NCI-H748 treated with DMSO at 0.1 percent for 48 hours (cell line): ENCODE results near the gene DBN1.

ENCODE experiments used
- DNase-seq: peaks from one replicate; lab custom pipeline; 2025; lab: John Stamatoyannopoulos, UW

The DBN1 gene

DNA sequence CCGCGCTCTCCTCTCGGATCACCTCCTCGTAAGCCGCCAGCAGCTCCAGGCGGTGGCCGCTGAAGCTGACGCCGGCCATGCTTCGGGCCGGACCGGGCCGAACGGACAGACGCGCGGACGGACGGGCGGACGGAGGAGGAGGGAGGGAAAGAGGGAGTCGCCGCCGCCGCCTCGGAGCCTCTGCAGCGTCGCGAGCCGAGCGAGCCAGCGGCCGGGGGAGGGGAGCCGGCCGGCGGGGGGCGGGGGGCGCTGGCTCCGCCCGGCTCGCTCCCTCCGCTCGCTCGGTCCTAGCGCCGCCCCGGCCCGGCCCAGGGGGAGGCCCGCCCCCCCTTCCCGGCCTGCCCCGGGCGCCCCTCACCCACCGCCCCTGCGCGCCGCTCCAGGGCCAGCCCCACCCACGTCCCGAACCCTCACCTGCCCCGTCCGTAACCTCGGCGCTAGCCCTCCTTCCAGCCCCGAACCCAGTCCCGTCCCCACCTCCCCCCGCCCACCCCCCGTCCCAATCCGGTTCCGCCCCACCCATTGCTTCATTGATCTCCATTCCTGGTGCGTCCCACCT is at the start of gene DBN1:
TSS of gene DBN1 (minus strand) at position 192 of the 559 bp plus-strand sequence. CDS start at position 79, 113 bp downstream.
- DNase-seq = peak; percentile 23

DNA sequence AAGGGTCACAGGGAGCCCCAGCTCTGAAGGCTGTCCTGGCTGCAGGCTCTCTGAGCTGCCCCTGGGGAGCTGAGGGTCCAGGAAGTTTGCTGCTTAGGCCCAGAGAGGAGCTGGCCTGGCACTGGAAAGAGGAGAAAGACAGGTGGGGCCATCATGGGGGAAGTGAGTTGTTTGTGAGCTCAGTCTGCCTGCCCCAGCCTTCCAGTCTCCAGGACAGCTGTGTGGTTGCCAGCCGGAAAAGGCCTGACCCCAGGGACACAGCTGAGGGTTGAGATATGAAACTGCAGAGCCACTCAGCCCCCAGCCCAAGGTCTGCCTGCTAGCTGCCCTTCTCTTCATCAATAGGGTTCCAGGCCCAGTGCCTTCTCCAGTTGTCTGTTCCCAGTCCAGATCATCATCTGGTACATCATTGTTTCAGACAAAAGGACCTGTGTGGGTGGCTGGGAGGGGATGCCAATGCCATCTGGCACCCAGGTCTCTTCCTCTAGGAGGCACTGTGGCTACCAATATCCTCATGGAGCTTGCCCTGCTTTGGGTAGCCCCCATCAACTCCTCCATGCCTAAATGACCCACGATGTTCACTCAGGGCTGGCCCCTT is 47.6 kb upstream of the DBN1 start:
- no peak for DNase-seq

DNA sequence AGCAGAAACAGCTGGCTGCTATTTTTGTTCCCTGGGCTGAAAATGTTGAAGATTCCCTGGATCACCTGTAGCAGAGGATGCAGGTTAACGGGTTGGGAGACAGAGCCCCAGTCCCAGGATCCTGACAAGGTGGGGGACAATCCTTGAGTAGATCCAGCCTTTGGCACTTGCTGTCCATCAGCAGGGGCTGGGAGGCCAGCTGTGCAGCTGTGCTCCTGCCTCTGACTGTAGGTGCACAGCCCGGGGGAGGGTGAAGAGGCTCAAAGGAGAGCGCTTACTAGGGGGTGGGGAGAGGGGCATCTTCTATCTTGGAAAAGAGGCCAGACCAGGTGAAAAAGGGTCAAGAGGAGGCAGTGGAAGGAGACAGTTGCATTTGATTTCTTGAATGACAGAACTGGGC is 46.8 kb upstream of the DBN1 start:
- DNase-seq = no peak

DNA sequence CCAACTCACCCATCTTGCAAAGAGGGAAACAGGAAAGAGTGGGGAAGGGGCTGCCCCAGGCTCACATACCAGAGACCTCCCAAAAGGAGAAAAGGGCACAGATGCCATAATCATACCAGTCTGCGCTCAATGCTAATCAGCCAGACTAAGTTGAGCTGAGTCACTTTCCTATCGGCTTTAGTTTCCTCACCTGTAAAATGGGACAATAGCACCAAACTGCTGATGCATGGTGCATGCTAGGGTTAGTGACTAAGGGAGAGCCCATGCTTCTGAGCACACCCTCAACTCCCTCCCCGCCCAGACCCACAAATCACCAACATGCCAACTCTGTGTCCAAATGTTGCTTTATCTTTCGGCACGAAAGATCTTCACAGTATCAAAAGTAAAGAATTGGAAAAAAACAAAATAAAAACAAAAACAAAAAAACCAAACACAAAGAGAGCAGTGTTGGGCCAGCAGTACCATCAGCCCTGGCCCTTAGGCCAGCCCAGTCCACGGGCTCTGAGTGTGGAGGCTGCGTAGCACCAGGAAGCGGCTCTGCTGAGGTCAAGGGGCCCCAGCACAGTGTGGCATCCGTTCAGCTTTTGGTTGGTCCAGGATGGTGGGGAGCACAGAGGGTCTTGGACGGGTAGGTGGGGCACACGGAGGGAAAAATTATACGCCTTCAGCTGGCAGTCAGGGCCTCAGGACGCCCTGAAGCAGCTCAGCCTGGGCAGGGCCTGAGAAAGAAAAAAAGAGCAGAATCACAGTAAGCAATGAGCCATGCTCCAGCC is 46.2 kb upstream of the DBN1 start:
- no peak for DNase-seq

DNA sequence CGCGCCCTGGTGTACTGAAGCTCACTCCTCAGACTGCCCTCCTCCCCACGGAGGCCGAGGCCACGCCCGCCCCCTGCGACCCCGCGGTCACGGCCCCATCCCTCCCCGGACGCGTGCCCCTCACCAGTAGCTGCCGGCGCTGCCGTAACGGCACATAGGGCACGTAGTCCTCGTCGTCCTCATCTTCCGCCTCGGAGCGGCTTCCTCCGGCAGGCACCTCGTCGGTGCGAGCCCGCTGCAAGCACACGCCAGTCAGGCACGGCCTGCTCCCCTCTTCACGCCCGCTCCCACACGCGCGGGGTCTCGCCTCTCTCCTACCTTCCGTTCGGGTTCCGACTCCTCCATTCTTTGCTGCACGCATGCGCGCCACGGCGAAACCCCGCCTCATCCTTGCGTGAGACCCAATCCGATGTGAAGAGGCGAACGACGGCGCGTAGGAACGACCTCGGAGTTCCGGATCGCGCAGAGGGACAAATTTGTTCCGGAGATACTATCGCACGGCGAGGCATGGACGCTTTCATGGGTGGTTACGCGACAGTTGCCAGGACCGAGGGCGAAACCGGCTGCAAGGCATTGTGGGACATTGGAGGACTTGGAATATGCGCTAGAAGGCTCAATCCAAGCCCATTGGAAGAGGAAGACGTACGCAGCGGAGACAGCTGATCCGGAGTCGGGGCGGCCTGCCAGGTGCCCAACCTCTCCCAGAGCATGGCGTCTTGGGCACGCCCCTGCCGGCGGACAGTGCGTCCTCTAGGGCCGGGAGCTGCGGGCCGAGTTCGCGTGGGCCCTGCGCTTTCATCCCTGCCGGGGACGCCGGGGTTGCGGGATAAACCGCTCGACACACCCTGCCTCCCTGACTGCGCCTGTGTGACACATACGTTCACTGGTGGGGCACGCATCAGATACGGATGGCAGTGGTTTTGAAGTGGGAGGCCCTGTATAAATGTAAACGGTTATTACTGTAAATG is 43.5 kb upstream of the DBN1 start, which contains the start of gene DDX41:
TSS of gene DDX41 (minus strand) at position 361 of the 968 bp plus-strand sequence. CDS start at position 345, 16 bp downstream.
- peak; percentile 97 for DNase-seq

DNA sequence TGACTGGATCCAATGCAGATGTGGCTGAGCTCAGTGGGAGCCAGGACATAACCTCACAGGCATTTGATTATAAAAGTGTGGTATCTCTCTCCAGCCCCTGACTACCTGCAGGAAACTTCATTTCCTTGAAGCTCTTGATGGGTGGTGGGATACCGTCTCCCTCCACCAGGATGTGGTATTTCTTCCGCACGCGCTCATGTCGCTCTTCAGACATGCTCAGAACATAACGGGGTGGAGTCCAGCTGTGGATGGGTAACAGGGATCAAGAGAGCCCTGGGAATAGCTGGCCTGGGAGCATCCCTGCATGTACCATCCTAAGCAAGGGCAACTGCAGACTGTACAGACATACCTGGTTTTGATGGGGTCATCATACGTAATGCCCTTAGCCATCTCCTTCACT is 42.1 kb upstream of the DBN1 start:
- DNase-seq = no peak

DNA sequence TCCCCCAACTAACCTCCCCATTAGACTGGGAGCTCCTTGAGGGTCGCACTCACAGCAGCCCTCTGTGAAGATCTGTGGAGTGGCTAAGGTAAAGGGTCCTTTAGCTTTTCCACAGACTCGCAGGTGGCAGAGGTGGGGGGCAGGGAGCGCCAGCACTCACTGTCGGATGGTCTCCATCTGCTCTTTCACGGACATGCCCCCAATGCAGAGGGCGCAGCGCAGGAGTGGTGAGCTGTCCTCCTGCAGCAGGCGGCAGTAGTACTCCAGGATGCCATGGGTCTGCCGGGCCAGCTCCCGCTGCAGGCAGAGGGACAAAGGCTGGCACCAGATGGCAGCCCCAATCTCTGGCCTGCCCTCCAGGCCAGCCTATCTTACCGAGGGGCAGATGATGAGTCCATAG is 41.1 kb upstream of the DBN1 start:
- DNase-seq = no peak

DNA sequence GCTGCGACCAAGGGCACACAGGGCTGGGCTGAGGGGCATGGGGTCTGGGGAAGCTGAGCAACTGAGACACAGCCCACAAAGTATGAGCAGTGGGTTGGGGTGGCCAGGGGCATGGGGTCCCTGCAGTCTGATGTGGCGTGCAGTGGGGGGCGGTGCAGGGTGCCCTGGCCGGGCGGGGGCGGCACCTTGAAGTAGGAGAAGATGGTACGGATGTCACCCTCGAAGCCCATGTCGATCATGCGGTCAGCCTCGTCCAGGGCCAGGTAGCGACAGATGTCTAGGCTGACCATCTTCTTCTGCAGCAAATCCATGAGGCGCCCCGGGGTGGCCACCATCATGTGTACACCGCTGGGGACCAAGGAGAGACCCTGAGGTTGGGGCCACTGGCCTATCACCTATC is 40.1 kb upstream of the DBN1 start:
- no peak for DNase-seq

DNA sequence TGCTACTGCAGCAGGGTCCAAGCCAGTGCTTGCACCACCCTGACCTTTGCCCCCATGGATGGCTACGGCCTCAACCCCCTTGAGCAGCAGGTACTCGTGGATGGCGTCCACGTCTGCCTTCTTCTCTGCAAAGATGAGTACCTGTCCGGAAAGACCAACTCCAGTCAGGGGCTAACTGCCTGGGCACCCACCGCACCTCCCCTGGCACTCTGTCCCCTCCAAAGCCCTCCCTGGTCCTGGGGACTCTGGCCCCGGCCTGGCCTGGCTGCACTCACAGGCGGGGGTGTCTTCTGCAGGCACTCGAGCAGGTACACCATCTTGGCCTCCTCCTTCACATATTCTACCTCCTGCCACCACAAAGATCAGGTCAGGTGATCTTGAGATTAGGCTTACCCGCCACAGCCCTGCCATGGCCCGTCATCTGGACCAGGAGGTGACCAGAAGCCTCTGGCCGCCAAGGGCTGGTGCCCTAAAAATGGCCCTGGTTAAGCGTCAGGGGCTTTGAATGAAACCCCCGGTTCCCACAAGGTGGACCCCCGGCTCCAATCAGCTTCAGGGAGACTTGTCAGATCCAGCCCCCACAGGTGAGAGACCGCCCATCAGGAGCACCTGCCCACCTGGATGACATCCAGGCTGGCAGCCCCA is 39.4 kb upstream of the DBN1 start:
- DNase-seq = no peak

DNA sequence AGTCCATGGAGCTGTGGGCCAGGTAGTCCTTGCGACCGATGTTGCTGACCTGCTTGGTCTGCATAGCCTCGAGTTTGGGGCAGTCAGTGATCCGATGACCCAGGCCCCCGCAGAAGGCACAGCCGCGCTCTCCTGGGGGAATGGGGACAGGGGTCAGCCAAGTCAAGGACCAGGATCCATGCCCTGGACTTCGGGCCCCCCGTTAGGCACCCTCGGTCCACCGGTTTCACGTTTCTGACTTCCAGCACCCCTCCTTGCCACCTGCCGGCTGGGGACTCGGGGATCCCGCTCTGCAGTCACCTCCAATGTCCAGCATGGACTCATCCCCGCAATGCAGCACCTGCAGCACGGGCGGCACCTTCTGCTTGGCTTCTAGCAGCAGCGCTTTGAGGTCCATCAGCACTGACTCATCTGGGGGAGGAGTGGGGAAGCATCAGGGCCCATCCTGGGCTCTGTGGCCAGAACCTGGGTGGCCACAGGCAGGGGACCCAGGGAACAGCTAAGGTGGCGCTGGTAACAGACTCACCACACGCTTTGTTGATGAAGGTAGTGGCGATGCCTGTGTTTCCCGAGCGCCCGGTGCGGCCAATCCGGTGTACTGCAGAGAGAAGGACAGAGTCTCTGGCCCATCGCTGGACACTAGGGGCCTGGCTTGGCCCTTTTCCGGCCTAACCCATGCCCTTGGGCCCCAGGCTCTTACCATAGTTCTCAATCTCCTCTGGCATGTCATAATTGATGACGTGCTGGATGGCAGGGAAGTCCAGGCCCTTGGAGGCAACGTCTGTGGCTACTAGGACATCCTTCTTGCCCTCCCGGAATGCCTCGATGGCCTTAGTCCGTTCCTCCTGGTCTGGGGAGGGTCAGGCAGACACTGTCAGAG is 38.6 kb upstream of the DBN1 start:
- DNase-seq = no peak

DNA sequence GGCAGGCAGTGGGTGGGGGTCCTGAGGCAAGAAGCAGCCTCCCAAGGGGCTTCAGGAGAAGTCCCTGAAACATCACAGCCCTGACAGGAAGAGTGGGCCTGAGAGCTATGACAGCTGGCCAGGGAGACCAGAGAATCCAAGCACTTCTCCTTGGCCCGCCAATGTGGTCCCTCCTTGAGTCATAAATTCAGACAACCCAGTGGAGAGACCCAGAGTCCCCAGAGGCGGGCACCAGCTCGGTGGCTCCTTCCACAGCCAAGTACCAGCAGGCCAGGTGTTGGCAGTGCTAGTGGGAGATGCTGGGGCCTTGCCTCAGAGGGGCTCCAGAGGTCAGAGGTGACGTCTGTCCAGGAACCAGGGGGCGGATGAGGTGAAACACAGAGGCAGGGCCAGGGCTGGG is 37.7 kb upstream of the DBN1 start:
- no peak for DNase-seq

DNA sequence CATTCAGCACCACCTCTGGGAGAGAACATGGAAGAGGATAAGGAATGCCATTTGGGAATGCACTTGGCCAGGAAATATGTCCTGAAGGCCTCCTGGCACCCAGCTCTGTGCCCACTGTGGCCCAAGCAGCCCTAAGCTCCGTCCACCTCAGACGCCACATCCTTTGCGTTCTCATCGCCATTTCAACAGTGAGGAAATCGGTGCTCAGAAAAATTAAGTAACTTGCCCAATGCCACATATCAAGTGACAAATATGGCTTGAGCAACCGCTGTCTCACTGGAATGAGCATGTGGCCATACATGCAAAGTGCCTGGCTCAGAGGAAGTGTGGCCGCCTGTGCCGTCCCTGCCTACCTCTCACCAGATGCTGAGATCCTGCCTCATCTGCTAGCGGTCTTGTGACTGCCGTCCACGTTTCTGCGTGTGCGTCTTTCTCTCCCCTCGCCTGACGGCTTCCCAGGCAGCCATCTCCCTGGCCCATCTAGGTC is 37.2 kb upstream of the DBN1 start:
- DNase-seq = no peak

DNA sequence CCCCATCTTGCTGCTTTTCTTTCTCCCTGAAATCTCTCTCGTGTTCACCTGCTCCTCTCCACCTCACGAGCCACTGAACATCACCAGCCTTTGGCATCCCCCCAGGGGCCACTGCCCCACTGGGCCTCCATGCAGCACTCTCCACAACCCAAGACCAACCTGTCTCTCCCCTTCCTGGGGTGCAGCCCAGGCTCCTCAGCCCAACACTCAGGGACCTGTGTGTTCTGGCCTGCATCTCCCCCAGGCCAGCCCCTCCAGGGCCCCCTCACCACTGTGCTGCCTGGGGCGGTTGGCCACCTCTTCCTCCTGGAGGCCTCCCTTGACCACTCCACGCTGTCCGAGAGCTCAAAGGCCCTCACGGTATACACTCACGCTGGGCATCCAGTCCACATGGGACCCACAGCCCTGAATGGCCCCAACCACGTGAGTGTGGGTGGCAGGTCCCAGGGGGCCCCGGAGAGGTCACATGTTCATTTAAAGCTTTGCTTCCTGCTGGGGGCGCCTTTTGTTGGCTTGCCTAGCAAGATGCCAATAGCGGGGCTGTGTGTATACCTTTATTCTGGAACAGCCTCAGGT is 36.6 kb upstream of the DBN1 start:
- DNase-seq = no peak

DNA sequence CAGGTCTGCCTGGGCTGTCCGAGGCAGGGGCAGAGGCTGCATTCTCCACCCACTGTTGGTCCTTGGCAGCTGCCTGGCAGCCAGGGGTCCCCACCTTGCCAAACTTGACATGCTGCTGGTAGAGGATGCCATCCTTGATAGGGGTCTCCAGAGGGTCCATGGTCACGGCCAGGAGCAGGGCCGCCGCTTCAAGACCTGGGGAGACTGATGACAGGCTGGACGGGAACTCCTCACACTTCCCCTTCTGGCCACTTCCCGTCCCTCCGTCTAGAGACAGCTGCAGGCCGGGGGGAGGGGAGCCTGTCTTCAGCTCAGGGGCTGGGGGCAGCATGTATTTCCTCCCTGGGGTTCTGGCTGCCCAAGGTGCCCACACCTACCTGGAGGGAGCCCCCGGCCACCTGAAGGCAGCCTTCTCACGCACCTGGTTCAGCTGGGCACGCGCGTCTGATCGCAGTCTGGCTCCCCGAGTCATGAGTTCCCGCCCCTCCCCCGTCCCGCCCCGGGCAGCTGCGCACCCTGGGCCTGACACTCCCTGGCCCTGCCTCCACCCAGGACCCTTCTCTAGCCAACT is 36.0 kb upstream of the DBN1 start, which contains the start of gene DOK3:
TSS of gene DOK3 (minus strand) at position 446 of the 571 bp plus-strand sequence. CDS start at position 160, 286 bp downstream.
- no peak for DNase-seq

DNA sequence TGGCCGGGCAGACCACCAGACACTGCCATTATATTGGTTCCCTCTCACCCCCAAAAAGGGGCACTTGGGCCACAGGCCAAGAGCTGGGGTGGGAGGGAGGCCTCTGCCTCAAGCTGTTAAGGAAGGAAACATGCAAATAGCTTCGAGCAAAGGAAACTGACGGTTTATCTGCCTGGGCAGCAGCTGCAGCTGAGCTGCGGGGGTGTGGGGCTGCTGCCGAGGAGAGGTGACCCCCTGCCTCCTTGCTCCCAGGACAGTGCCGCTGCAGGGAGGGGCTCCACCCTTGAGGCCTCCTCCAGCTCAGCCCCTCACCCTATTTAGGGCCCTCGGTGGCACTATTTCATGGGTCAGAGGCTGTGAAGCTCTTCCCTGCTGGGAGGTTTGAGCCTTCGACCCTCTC is 35.4 kb upstream of the DBN1 start:
- no peak for DNase-seq

DNA sequence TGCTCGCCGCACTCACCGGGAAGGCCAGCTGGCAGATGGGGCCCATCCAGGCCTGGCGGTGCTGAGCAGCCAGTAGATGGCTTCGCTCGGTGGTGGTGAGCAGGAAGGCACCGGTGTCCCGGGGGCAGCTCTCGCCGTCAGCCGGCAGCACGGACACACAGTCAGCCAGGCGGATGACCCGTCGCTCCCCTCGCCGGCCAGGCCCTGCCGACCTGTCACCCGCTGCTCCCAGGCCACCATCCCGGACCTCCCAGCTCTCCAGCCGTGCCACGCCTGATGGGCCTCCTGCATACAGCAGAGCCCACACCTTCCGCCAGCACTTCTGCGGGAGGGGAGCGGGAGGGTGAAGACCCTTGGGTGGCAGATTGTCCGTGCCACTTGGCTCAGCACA is 34.8 kb upstream of the DBN1 start:
- no peak for DNase-seq

DNA sequence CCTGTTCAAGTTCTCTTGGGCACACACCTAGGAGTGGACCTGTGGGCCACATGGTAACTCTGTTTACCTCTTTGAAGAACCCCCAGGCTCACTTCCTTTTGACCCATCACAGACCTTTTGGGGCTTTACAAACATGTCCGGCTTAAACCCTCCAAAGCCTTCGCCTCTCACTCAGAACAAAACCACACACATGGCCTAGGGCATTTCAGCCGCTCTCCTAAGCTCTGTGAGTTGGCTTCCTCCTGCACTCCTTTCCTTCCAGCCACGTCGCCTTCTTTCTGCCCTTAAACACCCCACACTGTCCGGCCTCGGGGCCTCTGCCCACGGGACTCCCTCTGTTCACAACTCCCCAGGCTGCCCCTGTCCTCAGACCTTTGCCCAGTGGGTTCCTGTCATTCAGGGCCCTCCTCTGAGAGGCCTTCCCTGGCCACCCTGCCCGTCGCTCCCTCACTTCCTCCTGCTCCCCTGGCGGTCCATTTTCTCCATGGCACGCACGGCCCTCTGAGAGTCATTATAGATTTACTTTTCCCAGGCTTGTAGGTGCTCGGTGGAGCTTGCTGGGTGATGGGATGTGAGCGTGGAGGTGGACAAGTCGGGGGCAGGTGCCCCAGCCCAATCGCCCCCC is 34.3 kb upstream of the DBN1 start:
- no peak for DNase-seq

DNA sequence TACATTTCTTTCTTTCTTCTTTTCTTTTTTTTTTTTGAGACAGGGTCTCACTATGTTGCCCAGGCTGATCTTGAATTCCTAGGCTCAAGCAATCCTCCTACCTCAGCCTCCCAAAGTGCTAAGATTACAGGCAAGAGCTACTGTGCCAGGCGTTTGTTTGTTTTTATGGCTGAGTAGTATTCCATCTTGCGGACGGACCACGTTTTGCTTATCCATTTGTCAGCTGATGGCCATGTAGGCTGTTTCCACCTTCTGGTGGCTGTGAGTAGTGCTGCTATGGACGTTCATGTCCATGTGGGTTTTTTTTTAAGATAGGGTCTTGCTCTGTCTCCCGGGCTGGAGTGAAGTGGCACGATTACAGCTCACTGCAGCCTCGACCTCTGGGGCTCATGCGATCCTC is 33.7 kb upstream of the DBN1 start:
- no peak for DNase-seq

DNA sequence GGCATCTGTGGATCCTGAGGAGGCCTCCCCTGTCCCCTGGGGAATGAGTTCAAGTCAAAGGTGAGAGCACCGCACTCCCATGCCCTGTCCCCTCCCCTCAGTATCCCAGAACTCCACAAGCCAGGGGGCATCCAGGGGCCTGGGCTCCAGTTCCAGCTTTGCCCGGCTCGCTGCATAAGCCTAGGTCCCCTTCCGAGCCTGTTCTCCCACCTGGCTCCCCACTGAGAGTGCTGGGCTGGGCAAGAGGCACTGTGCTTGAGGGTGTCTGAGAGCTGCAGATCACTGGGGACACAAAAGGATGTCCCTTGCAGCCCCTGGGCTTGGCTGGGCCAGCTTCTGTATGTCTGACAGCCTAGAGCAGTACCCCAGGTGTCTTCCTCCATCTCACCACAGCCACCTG is 31.6 kb upstream of the DBN1 start:
- DNase-seq = no peak
